NCI-H82 (cell line): ENCODE results near the gene ZNF391.
"Not testable (repeated sequence)": the region's sequence is repeated elsewhere in the genome, so short reads cannot be mapped to it uniquely, and the experiment has no call there.

Source experiments
- DNase-seq: peaks from one replicate; lab custom pipeline; 2025; lab: John Stamatoyannopoulos, UW

ZNF391 gene

DNA sequence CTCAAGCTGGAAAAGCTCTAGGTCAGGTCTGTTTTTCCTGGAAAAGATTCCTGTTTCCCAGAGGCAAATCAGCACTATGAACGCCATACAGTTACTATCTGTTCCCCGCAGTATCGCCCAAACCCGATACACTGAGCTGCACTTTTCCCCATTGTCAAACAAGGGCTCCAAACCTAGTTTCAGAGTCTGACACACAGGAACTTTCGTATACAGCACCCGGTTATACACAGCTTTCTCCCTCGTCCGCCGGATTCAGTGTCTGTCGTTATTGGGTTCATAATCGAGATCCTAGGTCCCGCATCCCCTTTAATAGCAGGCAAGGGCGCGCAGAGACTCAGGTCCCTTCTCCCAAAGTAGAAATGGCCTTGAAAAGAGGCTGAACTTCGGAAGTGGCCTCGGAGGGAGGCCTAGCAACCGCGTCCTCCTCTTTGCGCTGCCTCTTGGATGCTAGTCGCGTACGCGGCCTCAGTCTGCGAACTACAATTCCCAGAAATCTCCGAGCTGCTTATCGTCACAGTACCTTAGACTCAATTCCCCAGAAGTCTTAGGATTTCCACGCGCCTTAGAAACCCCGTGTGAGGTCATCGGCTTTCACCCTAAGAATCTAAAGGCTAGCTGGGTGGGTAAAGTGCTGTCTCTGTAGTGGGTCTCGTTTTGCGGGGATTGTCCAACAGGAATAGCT, 34.2 kb downstream of the ZNF391 start:
- no peak for DNase-seq

- not testable (repeated sequence) for DNase-seq
These were observed 36.3 kb downstream of the ZNF391 start for GRCh38 chr6:27424851-27425250.

- peak; percentile 24 for DNase-seq
These were observed 37.6 kb downstream of the ZNF391 start for GRCh38 chr6:27426045-27426620.

GRCh38 chr6:27428502-27428901, 39.9 kb downstream of the ZNF391 start:
- DNase-seq: no peak

GRCh38 chr6:27428966-27429365, 40.4 kb downstream of the ZNF391 start:
- no peak for DNase-seq

- DNase-seq: no peak
These were observed 45.2 kb downstream of the ZNF391 start for GRCh38 chr6:27433714-27434113.

- no peak for DNase-seq
These were observed 50.8 kb downstream of the ZNF391 start for GRCh38 chr6:27439371-27439770.

DNA sequence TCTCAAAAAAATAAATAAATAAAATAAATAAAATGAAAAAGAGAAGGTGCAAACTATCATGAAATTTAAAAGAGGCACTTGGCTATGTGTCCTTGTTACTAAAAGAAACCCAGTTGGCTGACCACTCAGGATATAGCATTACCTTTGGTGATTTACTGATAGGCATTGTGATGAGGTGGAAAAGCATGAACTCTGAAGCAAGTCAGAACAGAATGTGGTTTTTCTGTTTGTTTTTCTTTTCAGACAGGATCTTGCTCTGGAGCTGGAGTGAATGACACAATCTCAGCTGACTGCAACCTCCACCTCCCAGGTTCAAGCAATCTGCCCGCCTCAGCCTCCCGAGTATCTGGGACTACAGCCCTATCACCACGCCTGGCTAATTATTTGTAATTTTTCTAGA, 52.4 kb downstream of the ZNF391 start:
- no peak for DNase-seq

DNA sequence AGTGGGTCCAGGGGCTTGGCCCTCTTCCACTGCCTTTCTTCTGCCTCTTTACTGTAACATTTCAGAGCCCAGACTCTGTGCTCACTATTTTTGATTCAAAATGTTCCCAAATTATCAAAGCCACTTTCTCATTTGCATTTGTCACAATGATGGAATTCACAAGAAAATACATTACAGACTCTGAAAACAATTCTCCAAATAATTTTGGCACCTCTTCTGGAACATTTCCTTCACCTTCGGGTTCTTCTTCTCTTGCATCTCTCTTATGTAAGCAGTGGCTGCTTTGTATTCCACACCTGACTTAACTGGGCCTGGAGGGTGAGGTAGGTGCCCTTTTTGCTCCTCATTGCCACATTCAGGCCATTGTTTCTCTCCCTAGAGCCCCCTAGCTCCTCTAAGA, 54.4 kb downstream of the ZNF391 start:
- no peak for DNase-seq

GRCh38 chr6:27448456-27448855, 59.9 kb downstream of the ZNF391 start:
- DNase-seq: no peak

GRCh38 chr6:27451660-27452390, 63.3 kb downstream of the ZNF391 start:
- DNase-seq: no peak

DNA sequence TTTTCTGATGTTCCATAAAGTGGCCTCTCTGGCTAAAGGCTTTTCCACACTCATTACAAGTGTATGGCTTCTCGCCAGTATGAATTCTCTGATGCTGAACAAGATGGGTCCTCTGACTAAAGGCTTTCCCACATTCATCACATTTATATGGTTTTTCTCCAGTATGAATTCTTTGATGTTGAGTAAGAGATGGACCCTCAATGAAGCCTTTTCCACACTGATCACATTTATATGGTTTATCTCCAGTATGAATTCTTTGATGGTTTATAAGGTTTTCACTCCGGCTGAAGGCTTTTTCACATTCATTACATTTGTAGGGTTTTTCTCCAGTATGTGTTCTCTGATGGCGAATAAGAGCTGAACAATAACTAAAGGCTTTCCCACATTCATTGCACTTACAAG, 63.9 kb downstream of the ZNF391 start:
- no peak for DNase-seq
